GM23338 (cell line): ENCODE data around the gene S100A5. TPM values are rescaled to one million over a fixed set of nuclear protein-coding genes. Genes with fewer than 3 reads are reported as not detected.

Experiments used
- ATAC-seq: fragments of 200-7000 bp; cut with Tn5 transposase; 3 replicates; pipeline ENCODE4 v1.9.1; 2020
- DNase-seq: peaks from one replicate; pipeline ENCODE4 v3.0.0-alpha.2; 2015; ENCODE audit warnings: low spot score
- H2AFZ ChIP-seq: fragments of 200-600 bp; sonication (generic); 2 replicates; pipeline ENCODE4 v1.8.0; 2016; ENCODE audit warnings: antibody characterized with exemption, mild to moderate bottlenecking, moderate library complexity
- H3F3A ChIP-seq: fragments of 200-600 bp; sonication (generic); replicated peaks from 2 replicates; pipeline ENCODE4 v1.8.0; 2017; ENCODE audit warnings: antibody characterized with exemption, mixed run types, low read depth
- H3K27ac ChIP-seq: fragments of 200-600 bp; sonication (generic); 2 replicates; pipeline ENCODE4 v1.6.1; 2016; ENCODE audit warnings: low read depth
- H3K27me3 ChIP-seq: fragments of 200-600 bp; sonication (generic); 2 replicates; pipeline ENCODE4 v1.8.0; 2016; ENCODE audit warnings: mild to moderate bottlenecking, mixed run types, moderate library complexity; ENCODE audit not compliant: insufficient read depth
- H3K36me3 ChIP-seq: fragments of 200-600 bp; sonication (generic); 2 replicates; pipeline ENCODE4 v1.8.0; 2016; ENCODE audit warnings: mild to moderate bottlenecking; ENCODE audit not compliant: insufficient read depth
- H3K4me1 ChIP-seq: fragments of 200-600 bp; sonication (generic); 2 replicates; pipeline ENCODE4 v1.8.0; 2016; ENCODE audit warnings: mild to moderate bottlenecking, moderate library complexity; ENCODE audit not compliant: insufficient read depth
- H3K4me2 ChIP-seq: fragments of 200-600 bp; sonication (generic); 2 replicates; pipeline ENCODE4 v1.7.1; 2017; ENCODE audit warnings: mixed run types
- H3K4me3 ChIP-seq: fragments of 200-600 bp; sonication (generic); 2 replicates; pipeline ENCODE4 v1.6.1; 2016; ENCODE audit warnings: mixed run types
- H3K79me2 ChIP-seq: fragments of 200-600 bp; sonication (generic); replicated peaks from 2 replicates; pipeline ENCODE4 v1.8.0; 2017; ENCODE audit warnings: mild to moderate bottlenecking; ENCODE audit not compliant: insufficient read depth
- H3K9me2 ChIP-seq: fragments of 200-600 bp; sonication (generic); 2 replicates; pipeline ENCODE4 v1.8.0; 2017; ENCODE audit not compliant: insufficient read depth
- H4K20me1 ChIP-seq: fragments of 200-600 bp; sonication (generic); replicated peaks from 2 replicates; pipeline ENCODE4 v1.8.0; 2017; ENCODE audit warnings: mild to moderate bottlenecking; ENCODE audit not compliant: insufficient read depth
- H3K27ac Mint-ChIP-seq: 2 replicates; pipeline ENCODE4 v1.8.0; 2020; ENCODE audit warnings: inconsistent platforms, mild to moderate bottlenecking, moderate library complexity, mixed read lengths
- H3K27me3 Mint-ChIP-seq: 3 replicates; pipeline ENCODE4 v1.8.0; 2022; ENCODE audit warnings: low read depth, mild to moderate bottlenecking, moderate library complexity, mixed read lengths, inconsistent platforms; ENCODE audit not compliant: insufficient read depth, poor library complexity
- H3K36me3 Mint-ChIP-seq: 3 replicates; pipeline ENCODE4 v1.8.0; 2021; ENCODE audit warnings: low read depth, mild to moderate bottlenecking, inconsistent platforms, moderate library complexity, mixed read lengths
- H3K4me1 Mint-ChIP-seq: 3 replicates; pipeline ENCODE4 v1.8.0; 2020; ENCODE audit warnings: mild to moderate bottlenecking, inconsistent platforms, mixed read lengths
- H3K4me3 Mint-ChIP-seq: 3 replicates; pipeline ENCODE4 v1.8.0; 2021; ENCODE audit warnings: moderate library complexity, mild to moderate bottlenecking, inconsistent platforms, mixed read lengths
- H3K9me3 Mint-ChIP-seq: 3 replicates; pipeline ENCODE4 v1.8.0; 2020; ENCODE audit warnings: moderate library complexity, mild to moderate bottlenecking, inconsistent platforms, mixed read lengths
- EZH2 ChIP-seq: fragments of 200-600 bp; sonication (generic); IDR thresholded peaks from one replicate; pipeline ENCODE4 v1.8.0; 2017; ENCODE audit warnings: antibody characterized with exemption, mild to moderate bottlenecking, low read depth; ENCODE audit not compliant: unreplicated experiment
- JUNB ChIP-seq: IDR thresholded peaks from one replicate; pipeline ENCODE4 v1.6.1; 2016; ENCODE audit warnings: antibody characterized with exemption; ENCODE audit not compliant: unreplicated experiment
- ZNF114 ChIP-seq: fragments of 250-450 bp; sonication (Bioruptor Pico); IDR thresholded peaks from 2 replicates; pipeline ENCODE4 v1.5.0; 2020; ENCODE audit warnings: mild to moderate bottlenecking, moderate library complexity
- polyA plus RNA-seq: library from polyadenylated mRNA; unstranded; fragments of >200 nt; fragmentation: Nextera tagmentation; extraction: Ambion mirVana; gene quantifications from 2 replicates; pipeline ENCODE4 v1.2.1, GENCODE V29; 2016
- total RNA-seq: library from RNA; depleted of rRNA; stranded (reverse); fragments of >200 nt; shearing (Covaris generic); gene quantifications from 2 replicates; pipeline ENCODE4 v1.2.3, GENCODE V29; 2014
- TF ChIP-seq, protein P1 (sequence below), 2 experiments: fragments of 200-600 bp in 1 of 2; sonication (generic) in 1 of 2; conservative IDR thresholded peaks; 2 replicates each; pipeline versions ENCODE4 v1.5.1 to v1.6.1; 2016 to 2017; ENCODE audit warnings: antibody characterized with exemption in 2 of 2, low read depth in 2 of 2, mild to moderate bottlenecking in 2 of 2, moderate library complexity in 1 of 2
- TF ChIP-seq, protein P2 (sequence below): IDR thresholded peaks from 2 replicates; pipeline ENCODE4 v1.6.1; 2016; ENCODE audit warnings: antibody characterized with exemption
- TF ChIP-seq, protein P3 (sequence below): fragments of 250-450 bp; sonication (Bioruptor Pico); IDR thresholded peaks from 2 replicates; pipeline ENCODE4 v1.5.0; 2020; ENCODE audit warnings: mild to moderate bottlenecking, moderate library complexity

The S100A5 gene
- total and polyA plus RNA-seq, 2 experiments from 2014 or later = 0.47 TPM; not detected in 1

DNA sequence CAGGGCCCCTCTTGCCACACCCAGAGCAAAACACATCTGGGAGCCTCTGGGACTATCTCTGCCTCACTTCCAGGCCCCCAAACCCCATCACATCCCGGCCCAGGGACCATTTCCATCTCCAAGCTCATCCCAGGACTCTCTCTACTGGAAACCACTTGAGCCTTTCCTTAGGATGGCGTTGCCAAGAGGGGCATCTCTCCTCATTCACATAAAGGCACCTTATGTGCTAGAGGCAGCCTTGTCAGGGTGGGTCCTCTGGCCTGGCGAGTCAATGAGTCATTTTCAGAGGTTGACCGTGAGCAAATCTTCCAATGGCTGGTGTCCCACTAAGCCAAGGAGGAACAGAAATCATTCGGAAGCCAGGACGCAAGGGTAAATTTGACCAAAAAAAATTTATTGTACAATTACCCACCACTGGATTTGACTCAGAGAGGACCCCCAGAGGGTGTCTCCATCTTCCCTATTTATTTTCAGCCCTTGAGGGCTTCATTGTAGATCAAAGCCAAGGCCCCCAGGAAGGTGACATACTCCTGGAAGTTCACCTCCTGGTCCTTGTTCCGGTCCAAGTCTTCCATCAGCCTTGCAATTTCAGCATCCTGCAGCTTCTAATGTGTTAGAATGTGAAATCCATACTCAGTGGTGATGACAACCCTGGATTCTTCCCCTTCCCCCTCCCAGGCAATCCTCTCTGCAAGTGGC, 6.4 kb downstream of the S100A5 start (continued):
- TF ChIP-seq, protein P1, sequence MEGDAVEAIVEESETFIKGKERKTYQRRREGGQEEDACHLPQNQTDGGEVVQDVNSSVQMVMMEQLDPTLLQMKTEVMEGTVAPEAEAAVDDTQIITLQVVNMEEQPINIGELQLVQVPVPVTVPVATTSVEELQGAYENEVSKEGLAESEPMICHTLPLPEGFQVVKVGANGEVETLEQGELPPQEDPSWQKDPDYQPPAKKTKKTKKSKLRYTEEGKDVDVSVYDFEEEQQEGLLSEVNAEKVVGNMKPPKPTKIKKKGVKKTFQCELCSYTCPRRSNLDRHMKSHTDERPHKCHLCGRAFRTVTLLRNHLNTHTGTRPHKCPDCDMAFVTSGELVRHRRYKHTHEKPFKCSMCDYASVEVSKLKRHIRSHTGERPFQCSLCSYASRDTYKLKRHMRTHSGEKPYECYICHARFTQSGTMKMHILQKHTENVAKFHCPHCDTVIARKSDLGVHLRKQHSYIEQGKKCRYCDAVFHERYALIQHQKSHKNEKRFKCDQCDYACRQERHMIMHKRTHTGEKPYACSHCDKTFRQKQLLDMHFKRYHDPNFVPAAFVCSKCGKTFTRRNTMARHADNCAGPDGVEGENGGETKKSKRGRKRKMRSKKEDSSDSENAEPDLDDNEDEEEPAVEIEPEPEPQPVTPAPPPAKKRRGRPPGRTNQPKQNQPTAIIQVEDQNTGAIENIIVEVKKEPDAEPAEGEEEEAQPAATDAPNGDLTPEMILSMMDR (conservative IDR thresholded peaks at IDR 0.05; ENCODE audit: low read depth in 2 of 2) = no peak
- no peak for TF ChIP-seq JUNB
- TF ChIP-seq, protein P2, sequence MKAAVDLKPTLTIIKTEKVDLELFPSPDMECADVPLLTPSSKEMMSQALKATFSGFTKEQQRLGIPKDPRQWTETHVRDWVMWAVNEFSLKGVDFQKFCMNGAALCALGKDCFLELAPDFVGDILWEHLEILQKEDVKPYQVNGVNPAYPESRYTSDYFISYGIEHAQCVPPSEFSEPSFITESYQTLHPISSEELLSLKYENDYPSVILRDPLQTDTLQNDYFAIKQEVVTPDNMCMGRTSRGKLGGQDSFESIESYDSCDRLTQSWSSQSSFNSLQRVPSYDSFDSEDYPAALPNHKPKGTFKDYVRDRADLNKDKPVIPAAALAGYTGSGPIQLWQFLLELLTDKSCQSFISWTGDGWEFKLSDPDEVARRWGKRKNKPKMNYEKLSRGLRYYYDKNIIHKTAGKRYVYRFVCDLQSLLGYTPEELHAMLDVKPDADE = no peak

DNA sequence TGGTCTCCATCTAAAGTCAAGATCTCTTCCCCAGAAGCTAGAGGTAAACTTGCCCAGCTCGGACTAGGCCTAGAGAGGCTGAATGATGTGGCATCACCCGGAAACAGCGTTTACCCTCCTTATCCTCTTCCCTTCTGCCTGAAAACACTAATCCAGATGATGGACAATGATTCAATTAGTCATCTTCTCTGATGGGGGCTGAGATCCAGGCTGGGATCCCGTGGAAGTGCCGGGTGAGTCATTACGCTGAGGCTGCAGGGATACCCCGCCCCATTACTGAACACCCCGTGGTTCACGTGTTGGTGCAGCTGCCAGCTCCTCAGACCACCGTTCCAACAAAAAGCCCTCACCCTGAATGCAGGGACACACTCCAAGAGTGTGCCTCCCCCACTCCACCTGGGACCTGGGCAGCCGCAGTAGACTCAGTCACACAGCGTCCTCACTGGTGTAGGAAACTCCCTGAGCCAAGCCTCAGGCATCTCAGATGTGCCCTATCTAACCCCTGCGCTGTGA, 7.0 kb downstream of the S100A5 start:
- Histone ChIP-seq H3K79me2 (no peaks in the 10 kb centered on the region), H3K4me2 (peak overlapping the region; percentile 78), H2AFZ (no peak overlapping the region), H4K20me1 (no peaks in the 10 kb centered on the region), H3K27ac (no peak overlapping the region), H3K9me2 (no peaks in the 10 kb centered on the region), H3K4me1 (peaks cover 36% of the 10 kb centered on the region), H3K27me3 (peaks cover 32% of the 10 kb centered on the region), H3F3A (peaks cover 16% of the 10 kb centered on the region; the same call in 1 of the 2 replicates), H3K4me3 (peak overlapping the region; percentile 55), H3K36me3 (no peaks in the 10 kb centered on the region)
- ATAC-seq (no peak), DNase-seq (no peak)
- H3K9me3 Mint-ChIP-seq = no peaks in the 10 kb centered on the region
- H3K27me3 Mint-ChIP-seq = peaks cover 35% of the 10 kb centered on the region
- no peak overlapping the region for H3K27ac Mint-ChIP-seq
- no peaks in the 10 kb centered on the region; the same call in 2 of the 3 replicates for H3K36me3 Mint-ChIP-seq
- peaks cover 43% of the 10 kb centered on the region for H3K4me1 Mint-ChIP-seq
- H3K4me3 Mint-ChIP-seq = peak overlapping the region; percentile 73
- TF ChIP-seq, protein P2 = no peak
- TF ChIP-seq, protein P3, sequence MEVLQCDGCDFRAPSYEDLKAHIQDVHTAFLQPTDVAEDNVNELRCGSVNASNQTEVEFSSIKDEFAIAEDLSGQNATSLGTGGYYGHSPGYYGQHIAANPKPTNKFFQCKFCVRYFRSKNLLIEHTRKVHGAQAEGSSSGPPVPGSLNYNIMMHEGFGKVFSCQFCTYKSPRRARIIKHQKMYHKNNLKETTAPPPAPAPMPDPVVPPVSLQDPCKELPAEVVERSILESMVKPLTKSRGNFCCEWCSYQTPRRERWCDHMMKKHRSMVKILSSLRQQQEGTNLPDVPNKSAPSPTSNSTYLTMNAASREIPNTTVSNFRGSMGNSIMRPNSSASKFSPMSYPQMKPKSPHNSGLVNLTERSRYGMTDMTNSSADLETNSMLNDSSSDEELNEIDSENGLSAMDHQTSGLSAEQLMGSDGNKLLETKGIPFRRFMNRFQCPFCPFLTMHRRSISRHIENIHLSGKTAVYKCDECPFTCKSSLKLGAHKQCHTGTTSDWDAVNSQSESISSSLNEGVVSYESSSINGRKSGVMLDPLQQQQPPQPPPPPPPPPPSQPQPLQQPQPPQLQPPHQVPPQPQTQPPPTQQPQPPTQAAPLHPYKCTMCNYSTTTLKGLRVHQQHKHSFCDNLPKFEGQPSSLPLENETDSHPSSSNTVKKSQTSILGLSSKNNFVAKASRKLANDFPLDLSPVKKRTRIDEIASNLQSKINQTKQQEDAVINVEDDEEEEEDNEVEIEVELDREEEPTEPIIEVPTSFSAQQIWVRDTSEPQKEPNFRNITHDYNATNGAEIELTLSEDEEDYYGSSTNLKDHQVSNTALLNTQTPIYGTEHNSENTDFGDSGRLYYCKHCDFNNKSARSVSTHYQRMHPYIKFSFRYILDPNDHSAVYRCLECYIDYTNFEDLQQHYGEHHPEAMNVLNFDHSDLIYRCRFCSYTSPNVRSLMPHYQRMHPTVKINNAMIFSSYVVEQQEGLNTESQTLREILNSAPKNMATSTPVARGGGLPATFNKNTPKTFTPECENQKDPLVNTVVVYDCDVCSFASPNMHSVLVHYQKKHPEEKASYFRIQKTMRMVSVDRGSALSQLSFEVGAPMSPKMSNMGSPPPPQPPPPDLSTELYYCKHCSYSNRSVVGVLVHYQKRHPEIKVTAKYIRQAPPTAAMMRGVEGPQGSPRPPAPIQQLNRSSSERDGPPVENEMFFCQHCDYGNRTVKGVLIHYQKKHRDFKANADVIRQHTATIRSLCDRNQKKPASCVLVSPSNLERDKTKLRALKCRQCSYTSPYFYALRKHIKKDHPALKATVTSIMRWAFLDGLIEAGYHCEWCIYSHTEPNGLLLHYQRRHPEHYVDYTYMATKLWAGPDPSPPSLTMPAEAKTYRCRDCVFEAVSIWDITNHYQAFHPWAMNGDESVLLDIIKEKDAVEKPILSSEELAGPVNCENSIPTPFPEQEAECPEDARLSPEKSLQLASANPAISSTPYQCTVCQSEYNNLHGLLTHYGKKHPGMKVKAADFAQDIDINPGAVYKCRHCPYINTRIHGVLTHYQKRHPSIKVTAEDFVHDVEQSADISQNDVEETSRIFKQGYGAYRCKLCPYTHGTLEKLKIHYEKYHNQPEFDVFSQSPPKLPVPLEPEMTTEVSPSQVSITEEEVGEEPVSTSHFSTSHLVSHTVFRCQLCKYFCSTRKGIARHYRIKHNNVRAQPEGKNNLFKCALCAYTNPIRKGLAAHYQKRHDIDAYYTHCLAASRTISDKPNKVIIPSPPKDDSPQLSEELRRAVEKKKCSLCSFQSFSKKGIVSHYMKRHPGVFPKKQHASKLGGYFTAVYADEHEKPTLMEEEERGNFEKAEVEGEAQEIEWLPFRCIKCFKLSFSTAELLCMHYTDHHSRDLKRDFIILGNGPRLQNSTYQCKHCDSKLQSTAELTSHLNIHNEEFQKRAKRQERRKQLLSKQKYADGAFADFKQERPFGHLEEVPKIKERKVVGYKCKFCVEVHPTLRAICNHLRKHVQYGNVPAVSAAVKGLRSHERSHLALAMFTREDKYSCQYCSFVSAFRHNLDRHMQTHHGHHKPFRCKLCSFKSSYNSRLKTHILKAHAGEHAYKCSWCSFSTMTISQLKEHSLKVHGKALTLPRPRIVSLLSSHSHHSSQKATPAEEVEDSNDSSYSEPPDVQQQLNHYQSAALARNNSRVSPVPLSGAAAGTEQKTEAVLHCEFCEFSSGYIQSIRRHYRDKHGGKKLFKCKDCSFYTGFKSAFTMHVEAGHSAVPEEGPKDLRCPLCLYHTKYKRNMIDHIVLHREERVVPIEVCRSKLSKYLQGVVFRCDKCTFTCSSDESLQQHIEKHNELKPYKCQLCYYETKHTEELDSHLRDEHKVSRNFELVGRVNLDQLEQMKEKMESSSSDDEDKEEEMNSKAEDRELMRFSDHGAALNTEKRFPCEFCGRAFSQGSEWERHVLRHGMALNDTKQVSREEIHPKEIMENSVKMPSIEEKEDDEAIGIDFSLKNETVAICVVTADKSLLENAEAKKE (CRISPR knock-in tag) = no peak
- TF ChIP-seq ZNF114 (CRISPR knock-in tag) (no peak), EZH2 (no peak)
- TF ChIP-seq, protein P1 (conservative IDR thresholded peaks at IDR 0.05; ENCODE audit: low read depth in 2 of 2) = no peak
